Activated CD4-positive, alpha-beta memory T cell treated with anti-CD3 and anti-CD28 coated beads for 36 hours (primary cell): ENCODE results near the gene IMMT. TPM values are rescaled to one million over a fixed set of nuclear protein-coding genes. Genes with fewer than 3 reads are reported as not detected.
"Not testable (repeated sequence)": the region's sequence is repeated elsewhere in the genome, so short reads cannot be mapped to it uniquely, and the experiment has no call there.

Experiments used
- CTCF ChIA-PET: fragments of 350-600 bp; sonication (Branson Sonifier 250); formaldehyde crosslinking; loops from one replicate; lab custom pipeline; 2021; ENCODE audit warnings: antibody characterized with exemption, inconsistent platforms; lab: Charles Lee
- POLR2A ChIA-PET: fragments of 350-600 bp; sonication (Branson Sonifier 250); formaldehyde crosslinking; loops from one replicate; lab custom pipeline; 2021; ENCODE audit warnings: antibody characterized with exemption; lab: Charles Lee
- DNase-seq: peaks from one replicate; pipeline ENCODE4 v3.0.0-alpha.2; 2020
- H3K27ac Mint-ChIP-seq: one replicate; pipeline ENCODE4 v1.8.0; 2021; ENCODE audit warnings: mixed read lengths
- H3K27me3 Mint-ChIP-seq: one replicate; pipeline ENCODE4 v1.8.0; 2021; ENCODE audit warnings: mixed read lengths
- H3K36me3 Mint-ChIP-seq: one replicate; pipeline ENCODE4 v1.8.0; 2021; ENCODE audit warnings: mixed read lengths
- H3K4me1 Mint-ChIP-seq: one replicate; pipeline ENCODE4 v1.8.0; 2021; ENCODE audit warnings: low read depth, mixed read lengths
- H3K4me3 Mint-ChIP-seq: one replicate; pipeline ENCODE4 v1.8.0; 2021; ENCODE audit warnings: mild to moderate bottlenecking, mixed read lengths
- H3K9me3 Mint-ChIP-seq: one replicate; pipeline ENCODE4 v1.8.0; 2021; ENCODE audit warnings: mixed read lengths
- intact Hi-C: fragments of 100-400 bp; cut with micrococcal nuclease; formaldehyde crosslinking; loops from one replicate; pipeline ENCODE4 v1.15.1; 2023
- total RNA-seq, 2 experiments: library from RNA; stranded (reverse); gene quantifications; one replicate each; pipeline ENCODE4 v1.2.3, GENCODE V29; 2021

IMMT gene
- total RNA-seq, 2 experiments from 2014 or later, result 170 to 172 TPM

DNA sequence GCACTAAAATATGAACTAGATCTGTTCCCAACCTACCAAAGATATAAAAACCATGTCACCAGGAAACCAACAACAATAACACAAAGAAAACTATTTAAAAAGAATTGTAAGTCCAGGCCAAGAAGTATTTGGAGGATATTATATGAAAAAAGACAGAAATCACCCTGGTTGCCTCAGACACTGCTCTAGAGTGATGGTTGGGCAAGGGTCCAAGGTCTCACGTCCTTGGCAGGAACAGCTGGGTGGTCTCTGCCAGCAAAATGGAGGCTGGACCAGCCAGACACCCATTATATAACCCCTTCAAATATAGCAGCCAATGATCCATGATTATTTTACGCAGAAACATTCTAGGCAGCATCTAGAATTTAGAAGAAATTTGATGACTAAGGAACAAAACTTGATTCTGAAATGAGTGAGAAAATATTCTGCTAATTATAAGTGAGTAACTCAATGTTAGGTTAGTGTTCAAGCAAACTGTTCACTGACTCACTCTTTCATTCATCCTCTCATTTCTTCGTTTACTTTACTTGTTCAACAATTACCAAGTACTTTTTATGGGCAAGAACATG is 39.4 kb upstream of the IMMT start:
- Mint-ChIP-seq H3K27me3 (no peaks in the 10 kb centered on the region), H3K4me1 (peaks cover 7% of the 10 kb centered on the region), H3K9me3 (no peaks in the 10 kb centered on the region), H3K4me3 (no peak overlapping the region), H3K27ac (no peak overlapping the region), H3K36me3 (no peaks in the 10 kb centered on the region)
- ChIA-PET POLR2A (no interaction called here), CTCF (interaction anchor here (2.2 kb wide), 1 partner anchor 13 kb away, joined by 10 read pairs; no protein-coding TSS in a partner anchor)
- intact Hi-C loops, result no loop called here
- DNase-seq, result no peak

DNA sequence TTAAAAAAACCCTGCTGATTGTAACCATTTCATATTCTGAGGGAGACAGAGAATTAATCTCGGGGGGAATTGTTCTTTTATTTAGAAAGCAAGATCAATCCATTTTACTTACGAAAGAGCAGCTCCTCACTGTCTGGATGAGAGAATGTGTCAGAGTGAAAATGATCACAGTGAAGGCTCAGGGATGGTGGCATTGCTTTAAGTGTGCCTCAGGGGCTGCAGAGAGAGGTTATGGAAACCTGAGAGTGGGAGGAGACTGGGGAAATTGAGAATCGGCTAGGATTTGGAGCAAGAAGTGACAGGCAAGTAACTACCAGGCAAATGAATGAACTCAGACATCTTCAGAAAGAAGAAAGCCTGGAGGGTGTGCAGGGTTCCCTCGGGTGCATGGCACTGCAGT is 38.2 kb upstream of the IMMT start:
- no peaks in the 10 kb centered on the region for H3K36me3 Mint-ChIP-seq
- POLR2A ChIA-PET, result no interaction called here
- H3K4me1 Mint-ChIP-seq, result peaks cover 3% of the 10 kb centered on the region
- H3K27ac Mint-ChIP-seq, result no peak overlapping the region
- intact Hi-C loops, result no loop called here
- no peaks in the 10 kb centered on the region for H3K9me3 Mint-ChIP-seq
- H3K4me3 Mint-ChIP-seq, result no peak overlapping the region
- no peak for DNase-seq
- CTCF ChIA-PET, result interaction anchor here (1.1 kb wide), 1 partner anchor 12 kb away, joined by 4 read pairs; no protein-coding TSS in a partner anchor
- H3K27me3 Mint-ChIP-seq, result no peaks in the 10 kb centered on the region

DNA sequence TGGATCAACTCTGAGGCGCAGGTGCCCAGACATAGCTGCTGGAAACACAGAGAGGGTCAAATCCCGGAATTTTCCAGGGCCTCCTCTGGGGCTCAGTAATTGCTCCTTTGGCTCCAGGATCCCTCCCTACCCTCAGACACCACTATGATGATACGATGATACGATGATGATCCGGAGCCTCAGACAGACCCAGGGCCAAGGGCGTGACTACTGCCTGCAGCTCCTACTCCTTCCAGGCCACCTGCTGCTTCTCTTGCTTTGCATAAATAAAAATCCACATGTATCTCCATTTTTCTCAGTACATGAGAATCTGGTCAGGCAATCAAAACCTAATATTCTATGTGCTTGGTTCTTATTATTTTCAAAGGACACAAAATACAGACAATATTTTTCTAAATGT is 37.6 kb upstream of the IMMT start:
- POLR2A ChIA-PET, result no interaction called here
- Mint-ChIP-seq H3K4me3 (no peak overlapping the region), H3K9me3 (no peaks in the 10 kb centered on the region), H3K27me3 (no peaks in the 10 kb centered on the region), H3K36me3 (no peaks in the 10 kb centered on the region), H3K27ac (no peak overlapping the region), H3K4me1 (no peaks in the 10 kb centered on the region)
- intact Hi-C loops, result no loop called here
- CTCF ChIA-PET, result interaction anchor here (1.1 kb wide), 1 partner anchor 12 kb away, joined by 4 read pairs; no protein-coding TSS in a partner anchor
- DNase-seq, result no peak

DNA sequence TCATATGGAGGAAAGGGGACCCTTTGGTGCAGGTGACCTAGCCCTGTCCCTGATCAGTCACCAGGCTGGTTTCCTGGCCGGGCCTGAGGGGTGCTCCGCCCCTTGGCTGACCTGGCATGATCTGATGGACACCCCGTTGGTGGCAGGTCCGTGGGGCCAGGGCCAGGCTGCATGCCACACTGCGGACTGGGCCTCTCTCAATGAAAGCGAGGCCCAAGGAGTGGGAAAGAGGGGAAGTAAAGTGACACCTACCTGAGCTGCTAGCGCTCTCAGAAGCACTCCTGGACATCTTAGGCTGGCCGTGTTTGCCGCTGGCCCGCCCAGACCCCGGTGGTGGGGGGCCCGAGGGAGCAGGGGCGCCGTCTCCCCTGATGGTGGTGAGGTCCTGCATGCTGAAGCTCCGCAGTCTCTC is 37.1 kb upstream of the IMMT start:
- Mint-ChIP-seq H3K27me3 (no peaks in the 10 kb centered on the region), H3K4me1 (no peaks in the 10 kb centered on the region), H3K27ac (no peak overlapping the region), H3K36me3 (no peaks in the 10 kb centered on the region), H3K9me3 (no peaks in the 10 kb centered on the region), H3K4me3 (no peak overlapping the region)
- no peak for DNase-seq
- intact Hi-C loops, result no loop called here
- POLR2A ChIA-PET, result no interaction called here
- CTCF ChIA-PET, result interaction anchor here (1.1 kb wide), 1 partner anchor 11 kb away, joined by 4 read pairs; no protein-coding TSS in a partner anchor

DNA sequence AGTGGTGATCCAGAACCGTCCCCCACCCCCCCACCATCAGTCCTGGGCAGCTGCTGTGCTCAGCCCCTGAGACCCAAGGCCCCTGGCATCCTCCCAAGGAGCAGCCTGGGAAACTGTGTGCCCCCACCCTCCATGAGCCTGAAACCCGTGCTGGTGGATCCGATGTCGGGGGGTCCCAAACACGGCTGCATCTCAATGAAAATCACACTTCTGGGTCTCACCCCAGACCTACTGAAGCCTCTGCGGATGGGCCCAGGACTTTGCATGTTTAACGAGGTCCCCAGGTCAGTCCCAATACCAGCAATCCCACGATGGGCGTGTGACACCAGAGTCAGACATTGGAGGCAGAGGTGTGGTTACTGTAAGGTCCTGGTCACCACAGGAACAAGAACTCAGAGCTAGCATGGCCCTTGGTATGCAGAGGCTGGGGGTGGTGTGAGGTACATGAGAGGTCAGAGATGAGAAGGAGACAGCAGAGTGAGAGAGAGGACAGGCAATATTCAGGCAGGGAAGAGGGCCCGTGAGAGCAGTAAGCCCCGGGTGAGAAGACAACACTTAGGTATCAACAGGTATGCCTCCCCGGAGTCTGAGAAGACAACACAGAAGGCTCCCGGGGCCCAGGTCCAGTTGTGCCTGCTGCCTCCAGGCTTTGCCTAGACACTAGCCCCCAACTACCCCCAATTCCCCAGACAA is 36.6 kb upstream of the IMMT start:
- CTCF ChIA-PET, result no interaction called here
- Mint-ChIP-seq H3K4me3 (no peak overlapping the region), H3K36me3 (no peaks in the 10 kb centered on the region), H3K27me3 (no peaks in the 10 kb centered on the region), H3K4me1 (no peaks in the 10 kb centered on the region), H3K27ac (no peak overlapping the region), H3K9me3 (no peaks in the 10 kb centered on the region)
- intact Hi-C loops, result no loop called here
- POLR2A ChIA-PET, result no interaction called here
- no peak for DNase-seq

DNA sequence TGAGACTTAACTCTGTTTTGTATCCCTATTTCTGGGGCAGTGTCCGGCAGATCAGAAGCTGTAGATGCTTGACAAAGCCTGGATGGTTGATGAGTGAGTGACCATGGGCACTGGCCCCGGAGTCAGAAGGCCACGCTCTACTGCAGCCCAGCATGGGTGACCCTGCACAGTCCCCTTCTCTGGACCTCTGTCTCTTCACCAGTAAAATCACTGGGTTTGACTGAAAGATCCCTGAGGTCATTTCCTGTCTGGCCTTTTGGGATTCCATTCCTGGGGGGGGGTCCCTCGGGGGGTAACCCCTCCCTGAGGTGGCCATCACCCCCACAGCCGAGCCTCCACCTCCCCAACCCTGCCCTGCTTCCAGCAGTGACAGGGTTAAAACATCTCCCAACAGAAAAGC is 35.7 kb upstream of the IMMT start:
- H3K4me1 Mint-ChIP-seq, result no peaks in the 10 kb centered on the region
- intact Hi-C loops, result no loop called here
- POLR2A ChIA-PET, result no interaction called here

DNA sequence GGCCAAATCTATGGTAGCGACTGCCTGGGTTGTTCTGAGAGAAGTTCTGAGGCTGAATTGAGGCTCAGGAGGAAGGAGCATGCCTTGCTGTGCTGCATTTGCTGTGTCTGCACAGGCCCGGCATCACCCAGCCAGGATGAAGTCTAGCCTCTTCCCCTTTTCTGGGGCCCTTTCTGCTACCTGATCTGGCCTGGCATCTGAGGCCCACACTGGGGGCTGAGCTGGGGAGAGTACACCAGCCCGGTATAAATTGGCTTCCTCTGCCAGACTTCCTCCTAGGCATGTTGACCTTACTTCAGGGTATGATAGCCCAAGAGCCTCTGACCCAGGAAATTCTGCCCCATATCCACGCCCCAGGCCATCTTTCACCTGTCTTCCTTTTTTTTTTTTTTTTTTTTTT is 34.0 kb upstream of the IMMT start:
- intact Hi-C loops, result no loop called here
- POLR2A ChIA-PET, result no interaction called here

More for the DNA sequence above, 35.7 kb upstream of the IMMT start:
- no peak for DNase-seq
- no peak overlapping the region for H3K27ac Mint-ChIP-seq
- no peak overlapping the region for H3K4me3 Mint-ChIP-seq
- H3K36me3 Mint-ChIP-seq, result no peaks in the 10 kb centered on the region
- no peaks in the 10 kb centered on the region for H3K27me3 Mint-ChIP-seq
- H3K9me3 Mint-ChIP-seq, result no peaks in the 10 kb centered on the region
- CTCF ChIA-PET, result interaction anchor here (2.0 kb wide), 1 partner anchor 10 kb away, joined by 12 read pairs; no protein-coding TSS in a partner anchor

DNA sequence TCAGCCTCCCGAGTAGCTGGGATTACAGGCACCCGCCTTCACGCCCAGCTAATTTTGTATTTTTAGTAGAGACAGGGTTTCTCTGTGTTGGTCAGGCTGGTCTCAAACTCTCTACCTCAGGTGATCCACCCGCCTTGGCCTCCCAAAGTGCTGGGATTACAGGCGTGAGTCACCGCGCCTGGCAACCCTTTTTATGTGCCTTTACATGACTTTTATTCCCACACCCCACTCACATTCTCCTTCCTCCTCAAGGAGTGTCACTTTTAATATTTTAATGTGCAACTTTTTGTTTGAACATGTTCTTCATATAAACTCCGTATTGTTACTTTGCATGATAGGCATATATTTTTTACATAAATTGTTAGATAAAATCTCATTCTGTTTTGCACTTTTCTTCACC is 33.3 kb upstream of the IMMT start:
- H3K27ac Mint-ChIP-seq, result not testable (repeated sequence)

More for the DNA sequence above, 34.0 kb upstream of the IMMT start:
- Mint-ChIP-seq H3K27ac (no peak overlapping the region), H3K36me3 (no peaks in the 10 kb centered on the region), H3K4me3 (no peak overlapping the region), H3K27me3 (no peaks in the 10 kb centered on the region), H3K4me1 (peaks cover 5% of the 10 kb centered on the region), H3K9me3 (no peaks in the 10 kb centered on the region)
- CTCF ChIA-PET, result interaction anchor here (2.0 kb wide), 1 partner anchor 8 kb away, joined by 12 read pairs; no protein-coding TSS in a partner anchor
- DNase-seq, result no peak

DNA sequence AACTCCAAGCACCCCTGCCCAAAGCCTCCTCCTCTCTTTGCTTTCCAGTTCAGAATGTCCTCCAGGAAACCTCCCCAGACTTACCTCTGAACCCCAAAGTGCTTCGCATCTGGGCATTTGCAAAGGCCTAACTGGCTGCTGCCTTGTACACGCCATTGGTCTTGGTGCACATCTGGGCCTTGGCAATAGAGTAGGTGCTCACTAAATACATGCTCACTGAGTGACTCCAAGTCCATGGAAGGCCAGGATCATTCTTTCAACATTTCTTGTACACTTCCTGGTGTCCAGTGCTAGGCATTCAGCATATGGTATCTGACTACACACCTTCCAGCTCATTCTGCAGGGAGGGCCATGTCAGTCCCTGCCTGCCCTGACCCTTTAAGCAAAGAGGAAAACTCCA is 32.4 kb upstream of the IMMT start:
- Mint-ChIP-seq H3K4me3 (no peak overlapping the region), H3K27ac (no peak overlapping the region), H3K36me3 (no peaks in the 10 kb centered on the region), H3K27me3 (no peaks in the 10 kb centered on the region), H3K9me3 (no peaks in the 10 kb centered on the region), H3K4me1 (peaks cover 5% of the 10 kb centered on the region)
- ChIA-PET POLR2A (no interaction called here), CTCF (no interaction called here)
- intact Hi-C loops, result no loop called here
- DNase-seq, result no peak

More for the DNA sequence above, 33.3 kb upstream of the IMMT start:
- H3K9me3 Mint-ChIP-seq, H3K36me3 Mint-ChIP-seq, H3K4me3 Mint-ChIP-seq, H3K4me1 Mint-ChIP-seq, DNase-seq, CTCF ChIA-PET, POLR2A ChIA-PET, intact Hi-C loops, H3K27me3 Mint-ChIP-seq: not testable (repeated sequence)

DNA sequence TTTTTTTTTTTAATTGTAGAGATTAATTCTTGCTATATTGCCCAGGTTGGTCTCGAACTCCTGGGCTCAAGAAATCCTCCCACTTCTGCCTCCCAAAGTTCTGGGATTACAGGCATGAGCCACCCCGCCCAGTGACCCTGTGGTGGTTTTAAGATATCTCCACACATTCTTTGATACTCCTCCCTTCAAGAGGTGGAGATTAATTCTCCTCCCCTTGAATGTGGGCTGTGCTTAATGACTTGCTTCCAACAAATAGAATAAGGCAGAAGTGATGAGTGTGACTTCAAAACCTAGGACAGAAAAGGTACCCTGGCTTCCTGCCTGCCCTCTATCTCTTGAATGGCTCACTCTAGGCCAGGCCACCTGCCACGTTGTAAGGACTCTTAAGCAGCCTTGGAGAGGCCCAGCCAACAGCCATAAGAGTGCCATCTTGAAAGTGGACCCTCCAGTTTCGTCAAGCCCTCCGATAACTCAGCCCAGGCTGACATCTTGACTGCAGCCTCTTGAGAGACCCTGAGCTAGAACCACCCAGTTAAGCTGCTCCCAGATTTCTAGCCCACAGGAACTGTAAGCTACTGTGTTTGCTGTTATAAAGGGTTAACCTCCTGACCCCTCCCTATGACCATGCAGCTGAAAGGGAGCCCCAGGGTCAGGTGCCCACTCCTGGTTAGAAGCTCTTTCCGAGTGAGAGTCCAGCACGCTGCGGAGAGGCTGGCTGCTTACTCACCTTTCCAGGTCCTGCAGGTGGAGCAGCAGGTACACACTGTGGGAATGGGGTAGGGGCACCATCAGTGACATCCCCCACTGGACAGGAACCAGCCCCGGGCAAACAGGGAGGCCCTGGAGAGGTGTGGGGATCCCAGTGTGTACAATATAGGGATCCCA is 31.6 kb upstream of the IMMT start:
- Mint-ChIP-seq H3K9me3 (no peaks in the 10 kb centered on the region), H3K27ac (no peak overlapping the region), H3K4me3 (no peak overlapping the region), H3K4me1 (peaks cover 5% of the 10 kb centered on the region), H3K27me3 (no peaks in the 10 kb centered on the region), H3K36me3 (no peaks in the 10 kb centered on the region)
- ChIA-PET POLR2A (no interaction called here), CTCF (interaction anchor here (0.6 to 0.7 kb wide), 2 partner anchors 112 to 953 kb away, joined by 3 to 4 read pairs; no protein-coding TSS in a partner anchor)
- DNase-seq, result no peak
- intact Hi-C loops, result no loop called here

DNA sequence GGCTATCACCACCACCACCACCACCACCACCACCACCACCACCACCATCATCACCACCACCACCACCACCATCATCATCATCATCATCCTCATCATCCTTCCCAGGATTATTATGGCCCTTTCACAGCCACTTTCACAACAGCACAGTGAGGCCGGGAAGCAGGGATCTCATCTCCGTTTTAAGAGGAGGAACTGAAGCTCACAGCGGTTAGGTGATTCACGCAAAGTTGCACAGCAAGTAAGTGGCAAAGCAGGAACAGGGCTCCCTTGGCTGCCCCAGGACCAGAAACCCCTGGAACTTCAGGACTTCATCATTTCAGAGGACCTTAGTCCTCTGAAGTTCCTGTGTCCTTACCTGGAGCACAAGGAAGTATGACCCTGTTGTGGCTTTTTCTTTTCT is 30.8 kb upstream of the IMMT start:
- Mint-ChIP-seq H3K9me3 (no peaks in the 10 kb centered on the region), H3K36me3 (no peaks in the 10 kb centered on the region), H3K27me3 (no peaks in the 10 kb centered on the region), H3K4me3 (no peak overlapping the region), H3K4me1 (peaks cover 5% of the 10 kb centered on the region), H3K27ac (no peak overlapping the region)
- ChIA-PET POLR2A (no interaction called here), CTCF (interaction anchor here (0.6 to 1.0 kb wide), 4 partner anchors 111 to 952 kb away, joined by 3 to 4 read pairs (median 4); no protein-coding TSS in a partner anchor)
- intact Hi-C loops, result no loop called here
- DNase-seq, result no peak

DNA sequence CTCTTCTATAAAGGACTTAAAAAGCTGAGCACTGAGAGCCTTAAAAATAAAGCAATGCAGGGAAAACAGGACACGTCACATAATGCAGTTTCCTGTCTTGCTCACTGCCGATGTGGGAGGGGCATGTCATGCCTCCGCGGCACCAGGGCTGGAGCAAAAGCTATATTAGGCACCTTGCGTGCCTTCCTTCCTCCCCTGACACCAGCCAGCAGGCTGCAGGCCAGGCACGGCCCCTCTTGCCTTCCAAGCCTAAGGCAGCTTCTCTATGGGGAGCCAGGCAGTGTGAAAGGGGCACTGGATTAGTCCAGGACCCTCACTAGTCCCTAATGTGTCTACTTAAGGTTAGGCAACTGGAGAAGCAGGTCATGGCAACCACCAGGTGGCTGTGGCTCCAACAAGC is 30.3 kb upstream of the IMMT start:
- H3K27me3 Mint-ChIP-seq, result no peaks in the 10 kb centered on the region
- H3K36me3 Mint-ChIP-seq, result no peaks in the 10 kb centered on the region
- H3K27ac Mint-ChIP-seq, result peak overlapping the region; percentile 42
- POLR2A ChIA-PET, result no interaction called here
- H3K4me1 Mint-ChIP-seq, result peaks cover 6% of the 10 kb centered on the region
- intact Hi-C loops, result no loop called here
- no peak overlapping the region for H3K4me3 Mint-ChIP-seq
- peak; percentile 71 for DNase-seq
- H3K9me3 Mint-ChIP-seq, result no peaks in the 10 kb centered on the region
- CTCF ChIA-PET, result interaction anchor here (0.6 to 1.0 kb wide), 3 partner anchors 100 to 145 kb away, joined by 3 to 4 read pairs (median 3); no protein-coding TSS in a partner anchor
